Trophoblast cell (in vitro differentiated cells and primary cell): Measurements from ENCODE around the gene PRMT3.
"Not testable (repeated sequence)": the region's sequence is repeated elsewhere in the genome, so short reads cannot be mapped to it uniquely, and the experiment has no call there.

Experiments
- DNase-seq, 2 donors: peaks; one replicate each; pipeline ENCODE4 v3.0.0-alpha.2; 2016
- H2AFZ ChIP-seq: 2 replicates; pipeline ENCODE4 v1.6.1; 2013; ENCODE audit warnings: low read length, moderate library complexity, mild to moderate bottlenecking; ENCODE audit not compliant: insufficient read depth, poor library complexity
- H2AK5ac ChIP-seq: 2 replicates; pipeline ENCODE4 v1.6.1; 2013; ENCODE audit warnings: mild to moderate bottlenecking, low read length
- H2BK120ac ChIP-seq: 2 replicates; pipeline ENCODE4 v1.6.1; 2013; ENCODE audit warnings: low read length, mild to moderate bottlenecking, moderate library complexity; ENCODE audit not compliant: insufficient read depth, poor library complexity
- H2BK12ac ChIP-seq: 2 replicates; pipeline ENCODE4 v1.6.1; 2013; ENCODE audit warnings: mild to moderate bottlenecking, low read length, moderate library complexity
- H2BK5ac ChIP-seq: 2 replicates; pipeline ENCODE4 v1.6.1; 2013; ENCODE audit warnings: low read length, low read depth, moderate library complexity, mild to moderate bottlenecking; ENCODE audit not compliant: poor library complexity
- H3K14ac ChIP-seq: 2 replicates; pipeline ENCODE4 v1.6.1; 2013; ENCODE audit warnings: mild to moderate bottlenecking, low read length
- H3K18ac ChIP-seq: 2 replicates; pipeline ENCODE4 v1.6.1; 2013; ENCODE audit warnings: mild to moderate bottlenecking, low read length
- H3K23ac ChIP-seq: 2 replicates; pipeline ENCODE4 v1.6.1; 2013; ENCODE audit warnings: low read length
- H3K27ac ChIP-seq: 2 replicates; pipeline ENCODE4 v1.5.1; 2013; ENCODE audit warnings: low read depth, mild to moderate bottlenecking, inconsistent platforms, low read length, moderate library complexity
- H3K27me3 ChIP-seq: 2 replicates; pipeline ENCODE4 v1.6.1; 2013; ENCODE audit warnings: inconsistent platforms, mild to moderate bottlenecking, low read length, moderate library complexity; ENCODE audit not compliant: insufficient read depth
- H3K36me3 ChIP-seq, 2 experiments: 1 replicate in 1 of 2; 2 replicates in 1 of 2; pipeline ENCODE4 v1.6.1; 2013; ENCODE audit warnings: low read length in 2 of 2, mild to moderate bottlenecking in 2 of 2, moderate library complexity in 1 of 2; ENCODE audit not compliant: insufficient read depth in 2 of 2, control insufficient read depth in 1 of 2
- H3K4ac ChIP-seq: 2 replicates; pipeline ENCODE4 v1.6.1; 2013; ENCODE audit warnings: low read depth, mild to moderate bottlenecking, low read length, moderate library complexity
- H3K4me1 ChIP-seq, 2 experiments: 1 replicate in 1 of 2; 2 replicates in 1 of 2; pipeline ENCODE4 v1.6.1; 2013; ENCODE audit warnings: low read length in 2 of 2, mild to moderate bottlenecking in 2 of 2, moderate library complexity in 1 of 2; ENCODE audit not compliant: insufficient read depth in 2 of 2, control insufficient read depth in 1 of 2
- H3K4me2 ChIP-seq: 2 replicates; pipeline ENCODE4 v1.6.1; 2013; ENCODE audit warnings: inconsistent platforms, mild to moderate bottlenecking, low read length, moderate library complexity
- H3K4me3 ChIP-seq: 2 replicates; pipeline ENCODE4 v1.5.1; 2013; ENCODE audit warnings: mild to moderate bottlenecking, low read depth, low read length, inconsistent platforms
- H3K79me1 ChIP-seq: one replicate; pipeline ENCODE4 v1.6.1; 2013; ENCODE audit warnings: low read length
- H3K79me2 ChIP-seq: 2 replicates; pipeline ENCODE4 v1.6.1; 2013; ENCODE audit warnings: low read length, mild to moderate bottlenecking; ENCODE audit not compliant: control insufficient read depth, insufficient read depth, poor library complexity
- H3K9ac ChIP-seq: 2 replicates; pipeline ENCODE4 v1.6.1; 2013; ENCODE audit warnings: mild to moderate bottlenecking, low read length
- H3K9me3 ChIP-seq: 2 replicates; pipeline ENCODE4 v1.6.1; 2013; ENCODE audit warnings: low read depth, mild to moderate bottlenecking, control low read depth, inconsistent platforms, low read length; ENCODE audit not compliant: insufficient read depth
- H4K12ac ChIP-seq: 2 replicates; pipeline ENCODE4 v1.6.1; 2013; ENCODE audit warnings: low read depth, mild to moderate bottlenecking, low read length, moderate library complexity
- H4K8ac ChIP-seq: 2 replicates; pipeline ENCODE4 v1.6.1; 2013; ENCODE audit warnings: low read depth, mild to moderate bottlenecking, low read length, moderate library complexity
- H4K91ac ChIP-seq: one replicate; pipeline ENCODE4 v1.6.1; 2013; ENCODE audit warnings: low read depth, mild to moderate bottlenecking, low read length, moderate library complexity
- WGBS: extraction: QIAGEN DNeasy Blood & Tissue Kit; methylation state at CpG from one replicate; pipeline ENCODE4 v1.1.7; 2013; ENCODE audit warnings: missing lambda C conversion rate; ENCODE audit not compliant: insufficient read length, insufficient coverage; ENCODE audit errors: extremely low coverage; 5-methylcytosine and 5-hydroxymethylcytosine counted together

Gene PRMT3

GRCh38 chr11:20467487-20468185 is 80.1 kb downstream of the PRMT3 start:
- H2BK12ac ChIP-seq, result no peak overlapping the region
- no peaks in the 10 kb centered on the region for H3K79me1 ChIP-seq
- no peak overlapping the region for H3K18ac ChIP-seq
- H2BK120ac ChIP-seq, result no peak overlapping the region
- WGBS, result 100% methylated on average over 1 of the region's 6 CpGs
- H3K9me3 ChIP-seq, result no peaks in the 10 kb centered on the region
- no peak overlapping the region for H2AFZ ChIP-seq
- no peak overlapping the region for H3K14ac ChIP-seq
- no peak overlapping the region for H3K9ac ChIP-seq
- no peak overlapping the region for H4K91ac ChIP-seq
- no peak for DNase-seq
- no peaks in the 10 kb centered on the region for H3K27me3 ChIP-seq
- H3K23ac ChIP-seq, result no peak overlapping the region
- H4K12ac ChIP-seq, result no peak overlapping the region
- H3K79me2 ChIP-seq, result no peaks in the 10 kb centered on the region
- H2AK5ac ChIP-seq, result no peak overlapping the region
- no peak overlapping the region for H3K4ac ChIP-seq
- H3K4me3 ChIP-seq, result no peak overlapping the region
- no peak overlapping the region for H4K8ac ChIP-seq
- no peaks in the 10 kb centered on the region for H3K4me1 ChIP-seq
- no peak overlapping the region for H3K4me2 ChIP-seq
- H3K27ac ChIP-seq, result no peak overlapping the region
- H2BK5ac ChIP-seq, result no peak overlapping the region
- H3K36me3 ChIP-seq, result no peaks in the 10 kb centered on the region

- Histone ChIP-seq H4K8ac (no peak overlapping the region), H3K4ac (no peak overlapping the region), H3K23ac (no peak overlapping the region), H3K79me1 (no peaks in the 10 kb centered on the region), H3K27ac (no peak overlapping the region), H4K12ac (no peak overlapping the region), H3K9ac (no peak overlapping the region), H3K4me3 (no peak overlapping the region), H3K9me3 (no peaks in the 10 kb centered on the region), H2AK5ac (no peak overlapping the region), H2AFZ (no peak overlapping the region), H3K79me2 (no peaks in the 10 kb centered on the region), H3K36me3 (no peaks in the 10 kb centered on the region), H2BK5ac (no peak overlapping the region), H3K14ac (no peak overlapping the region), H4K91ac (no peak overlapping the region), H3K4me2 (no peak overlapping the region), H2BK120ac (no peak overlapping the region), H2BK12ac (no peak overlapping the region), H3K27me3 (no peaks in the 10 kb centered on the region), H3K4me1 (peaks cover 7 to 8% of the 10 kb centered on the region in 2 experiments), H3K18ac (no peak overlapping the region)
- WGBS, result no CpG with 5 or more reads among the region's 4 CpGs
- no peak for DNase-seq
These were observed 82.8 kb downstream of the PRMT3 start for GRCh38 chr11:20470348-20470747.

- not testable (repeated sequence) for H3K4me2 ChIP-seq, H3K4me3 ChIP-seq, H2BK5ac ChIP-seq, H3K79me2 ChIP-seq, H3K18ac ChIP-seq, H3K36me3 ChIP-seq, H3K9ac ChIP-seq, H3K23ac ChIP-seq, H2AK5ac ChIP-seq, H3K27me3 ChIP-seq, H3K4ac ChIP-seq, H2BK120ac ChIP-seq, H3K14ac ChIP-seq, H4K91ac ChIP-seq, H3K4me1 ChIP-seq, H3K9me3 ChIP-seq, H4K8ac ChIP-seq, H4K12ac ChIP-seq, H3K79me1 ChIP-seq, DNase-seq, H2BK12ac ChIP-seq, H3K27ac ChIP-seq, H2AFZ ChIP-seq
These were observed 84.4 kb downstream of the PRMT3 start for GRCh38 chr11:20471929-20472328.

GRCh38 chr11:20474176-20474881 is 86.8 kb downstream of the PRMT3 start:
- Histone ChIP-seq H2AK5ac (no peak overlapping the region), H3K27me3 (no peaks in the 10 kb centered on the region), H3K9ac (no peak overlapping the region), H3K79me1 (no peaks in the 10 kb centered on the region), H3K14ac (no peak overlapping the region), H3K18ac (no peak overlapping the region), H2BK5ac (no peak overlapping the region), H3K79me2 (no peaks in the 10 kb centered on the region), H3K4me3 (no peak overlapping the region), H2BK12ac (no peak overlapping the region), H4K8ac (no peak overlapping the region), H3K27ac (no peak overlapping the region), H4K91ac (no peak overlapping the region), H3K36me3 (no peaks in the 10 kb centered on the region), H3K9me3 (no peaks in the 10 kb centered on the region), H2BK120ac (no peak overlapping the region), H4K12ac (no peak overlapping the region), H2AFZ (no peak overlapping the region), H3K4me2 (no peak overlapping the region), H3K23ac (no peak overlapping the region), H3K4me1 (peaks cover 7 to 8% of the 10 kb centered on the region in 2 experiments), H3K4ac (no peak overlapping the region)
- no CpG with 5 or more reads among the region's 7 CpGs for WGBS
- no peak for DNase-seq
